Activated T-cell treated with anti-CD3 and anti-CD28 coated beads for 1 hour (primary cell): ENCODE measurements around the gene CCR1.

Experiments used
- DNase-seq: peaks from one replicate; pipeline ENCODE4 v3.0.0-alpha.2; 2020; ENCODE audit warnings: low read depth

The CCR1 gene

DNA sequence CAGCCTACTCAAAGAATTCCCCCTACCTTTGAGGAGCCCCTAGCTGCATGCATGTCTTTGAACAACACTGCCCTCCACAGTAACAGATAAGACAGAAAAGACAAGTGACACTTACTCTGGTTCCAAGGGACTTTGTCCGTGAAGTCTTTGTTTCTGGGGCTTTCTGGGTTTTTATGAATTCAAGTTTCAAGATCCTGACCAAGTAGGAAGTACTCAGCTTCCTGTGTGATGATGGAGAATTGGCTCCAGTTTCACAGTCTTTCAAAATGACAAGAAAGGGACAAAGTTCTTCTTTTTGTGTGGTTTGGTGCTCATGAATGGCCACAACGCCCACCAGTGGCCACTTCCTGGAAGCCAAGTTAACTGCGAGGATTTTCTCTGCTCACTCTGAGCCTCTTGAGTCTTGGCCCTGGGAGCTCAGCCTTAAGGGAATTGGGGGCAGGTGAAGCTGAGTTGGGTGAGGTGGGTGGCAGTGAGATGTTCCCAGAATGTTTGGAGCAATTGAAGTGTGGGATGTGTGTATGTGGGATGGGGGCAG is at the start of gene CCR1:
CCR1 (minus strand) TSS at position 147 of the 538 bp plus-strand sequence. CDS start 4,000 bp downstream, outside the sequence.
- DNase-seq, result no peak

DNA sequence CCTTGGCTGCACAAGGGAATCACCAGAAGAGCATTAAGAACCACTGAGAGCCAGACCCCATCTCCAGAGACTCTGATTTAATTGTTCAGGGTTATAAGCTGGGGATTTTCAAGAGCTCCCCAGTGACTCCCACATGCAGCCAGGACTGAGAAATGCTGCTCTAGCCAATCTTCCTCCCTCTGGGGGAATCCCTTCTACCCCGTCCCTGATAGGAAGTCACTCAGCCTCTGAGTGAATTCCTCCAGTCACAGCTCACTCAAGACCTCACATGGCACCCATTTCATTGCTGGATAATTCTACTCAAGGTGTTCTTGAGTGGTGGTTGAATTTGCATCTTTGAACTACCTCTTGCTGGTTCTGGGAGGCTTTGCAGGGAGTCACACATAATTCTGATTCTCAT is 44.9 kb upstream of the CCR1 start:
- no peak for DNase-seq

DNA sequence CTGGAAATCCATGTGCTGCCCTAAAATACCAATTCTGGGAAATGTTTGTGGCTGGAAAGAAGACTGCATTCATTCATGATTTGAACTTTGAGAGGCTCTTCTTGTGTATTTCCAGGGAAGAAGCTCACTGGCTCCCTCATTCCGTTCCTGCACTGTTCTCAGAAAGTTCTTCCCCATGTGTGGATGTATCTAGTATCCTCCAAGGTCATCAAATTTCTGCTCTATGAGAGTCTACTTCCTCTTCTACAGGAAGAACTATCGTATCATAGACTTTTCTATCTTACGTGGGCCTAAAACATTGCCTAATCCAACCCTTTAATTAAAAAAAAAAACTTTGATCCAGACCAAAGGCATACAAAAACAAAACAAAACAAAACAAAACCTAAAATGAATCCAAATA is 37.0 kb upstream of the CCR1 start:
- DNase-seq, result no peak

DNA sequence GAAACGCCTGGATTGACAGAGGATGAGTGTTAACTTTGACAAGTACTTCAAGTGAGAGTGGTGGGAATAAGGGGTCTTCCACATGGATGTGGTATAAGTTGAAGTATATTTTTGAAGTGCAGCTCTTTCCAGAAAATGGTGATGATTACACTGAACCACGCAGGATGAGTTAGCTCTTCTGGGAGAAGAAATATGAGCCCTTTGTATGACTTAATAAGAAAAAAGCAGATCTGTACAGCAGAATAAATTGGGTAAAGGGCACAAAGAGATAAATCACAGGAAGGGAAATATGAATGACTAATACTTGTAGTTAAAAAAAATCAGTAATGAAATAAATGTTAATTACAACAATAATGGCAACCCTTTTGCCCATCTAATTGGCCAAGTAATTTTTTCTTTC is 35.4 kb upstream of the CCR1 start:
- DNase-seq, result no peak

DNA sequence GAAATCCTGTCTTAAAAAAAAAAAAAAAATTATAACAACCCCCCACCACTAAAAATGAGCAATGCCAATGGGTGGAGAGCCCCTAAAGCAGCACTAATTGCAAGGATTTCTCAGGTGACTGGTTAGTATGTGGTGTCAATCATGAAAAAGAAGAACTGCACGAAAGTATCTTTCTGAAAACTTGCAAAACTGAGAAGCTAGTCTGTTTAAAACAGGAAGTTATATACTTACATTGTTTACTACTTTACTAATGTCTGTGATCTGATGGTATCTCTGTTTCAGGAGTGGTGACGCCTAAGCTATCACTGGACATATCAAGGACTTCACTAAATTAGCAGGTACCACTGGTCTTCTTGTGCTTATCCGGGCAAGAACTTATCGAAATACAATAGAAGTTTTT is 34.0 kb upstream of the CCR1 start, which contains the start of gene CCR3:
CCR3 (plus strand) TSS at position 341 of the 400 bp plus-strand sequence. CDS start 22,699 bp downstream, outside the sequence.
- DNase-seq, result no peak

DNA sequence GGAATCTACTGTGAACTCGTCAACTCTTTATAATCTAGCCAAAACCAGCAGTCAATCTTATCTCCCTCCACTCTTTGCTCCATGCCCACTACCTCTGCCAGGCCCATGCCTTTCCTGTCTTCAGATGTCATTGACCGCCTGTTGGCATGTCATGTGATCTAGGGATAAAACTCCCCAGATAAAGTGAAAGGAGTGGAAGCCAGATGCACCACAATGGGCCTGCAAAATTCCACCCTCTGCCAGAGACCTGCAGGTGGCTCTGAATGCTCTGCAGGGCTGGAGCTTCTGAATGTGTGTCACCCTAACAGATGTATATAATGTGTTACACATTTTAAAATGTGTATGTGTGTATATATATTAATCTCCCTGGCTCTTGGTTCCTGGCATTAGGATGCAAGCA is 31.8 kb upstream of the CCR1 start:
- DNase-seq, result no peak

DNA sequence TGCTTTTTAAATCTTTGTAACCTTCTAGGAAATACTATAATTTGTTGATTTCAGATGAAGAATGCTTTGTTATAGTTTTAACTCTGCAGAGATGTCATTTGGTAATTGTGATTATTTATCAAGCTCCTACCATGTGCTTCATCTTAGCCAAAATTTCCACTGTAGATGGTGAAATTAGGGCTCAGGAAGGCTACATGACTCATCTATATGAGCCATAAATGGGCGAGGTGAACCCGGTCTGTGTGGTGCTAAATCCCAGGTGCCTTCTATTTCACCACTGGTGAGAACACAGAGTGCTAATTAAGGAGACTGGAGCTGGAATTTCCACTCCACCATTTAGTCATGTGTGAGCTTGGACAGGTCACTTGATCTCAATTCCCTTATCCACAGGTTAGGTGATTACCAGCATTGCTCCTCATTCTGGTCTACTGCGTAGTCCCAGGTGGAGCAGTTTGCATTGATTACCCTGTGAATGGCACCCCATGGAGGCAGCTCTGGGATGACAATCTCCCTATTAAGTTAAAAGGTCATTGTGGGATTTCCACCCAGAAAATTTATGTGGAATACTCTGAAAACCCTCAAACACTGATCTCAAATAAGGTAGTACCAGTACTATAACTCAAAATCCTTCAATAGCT is 31.3 kb upstream of the CCR1 start:
- no peak for DNase-seq

DNA sequence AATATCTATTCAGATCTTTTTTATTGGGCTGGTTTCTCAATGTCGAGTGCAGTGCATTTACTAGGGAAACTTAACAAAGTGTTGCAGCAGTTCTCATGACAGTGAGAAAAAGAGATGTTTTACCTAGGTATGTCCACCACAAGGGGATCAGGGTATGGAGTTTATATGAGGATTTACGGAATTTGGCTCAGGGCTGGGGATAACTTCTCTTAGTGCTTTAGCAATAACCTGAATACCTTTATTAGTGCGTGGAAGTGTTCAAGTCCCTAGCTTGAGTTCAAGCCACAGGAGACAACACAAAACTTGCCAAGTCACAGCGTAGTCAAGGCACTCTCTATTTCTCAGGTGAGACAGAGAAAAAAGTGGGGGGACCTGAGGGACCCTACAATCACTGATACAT is 30.3 kb upstream of the CCR1 start:
- DNase-seq, result no peak

DNA sequence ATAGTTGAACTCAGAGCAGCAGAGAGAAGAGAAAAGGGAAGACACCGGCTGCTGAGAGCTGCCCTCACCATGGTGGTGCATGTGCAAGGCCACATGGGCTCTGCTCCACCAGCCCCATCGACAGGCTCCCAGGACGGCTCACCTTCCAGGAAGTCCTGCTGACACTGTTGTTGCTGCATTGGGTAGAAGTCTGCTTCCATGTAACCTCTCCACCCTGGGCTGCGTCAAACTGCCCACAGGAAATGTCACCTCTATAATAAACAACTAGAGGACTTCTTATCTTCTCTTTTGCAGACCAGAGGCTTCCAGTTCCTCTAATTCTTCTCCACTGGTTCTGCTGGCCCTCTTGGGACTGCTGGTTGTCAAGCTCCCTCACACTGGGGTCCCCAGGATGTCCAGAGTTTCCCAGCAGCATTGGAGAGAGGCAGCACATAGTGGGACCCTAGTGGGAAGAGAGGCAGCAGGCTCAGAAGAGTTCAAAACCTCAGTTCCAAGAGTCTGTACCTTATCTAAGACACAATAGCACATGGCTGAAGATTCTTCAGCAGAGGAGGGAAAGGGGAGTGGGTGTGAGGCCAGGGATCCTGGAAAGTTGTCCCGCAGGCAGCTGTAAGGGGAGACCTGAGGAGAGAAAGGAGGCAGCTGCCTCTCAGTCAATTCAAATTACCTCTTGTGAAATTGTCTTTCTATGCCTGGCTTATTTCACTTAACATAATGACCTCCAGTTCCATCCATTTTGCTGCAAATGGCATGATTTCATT is 28.4 kb upstream of the CCR1 start:
- DNase-seq, result no peak

DNA sequence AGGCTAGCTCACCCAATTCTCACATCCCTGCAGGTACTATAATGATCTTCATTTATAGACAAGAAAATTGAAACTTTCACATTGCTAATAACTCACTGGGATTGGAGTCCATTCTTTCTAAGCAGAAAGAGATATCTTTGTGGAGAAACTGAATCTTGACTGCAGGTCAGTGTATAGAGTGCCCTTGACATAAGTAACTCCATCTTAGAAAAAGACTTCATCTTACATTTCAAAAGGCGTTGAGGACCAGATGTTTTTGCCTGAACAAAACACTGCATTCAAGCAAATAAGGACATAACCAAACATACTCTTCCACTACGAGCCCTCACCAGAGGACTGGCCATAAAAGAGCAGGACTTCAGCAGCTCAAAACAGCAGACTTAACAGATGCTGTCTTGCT is 27.3 kb upstream of the CCR1 start:
- DNase-seq, result no peak

DNA sequence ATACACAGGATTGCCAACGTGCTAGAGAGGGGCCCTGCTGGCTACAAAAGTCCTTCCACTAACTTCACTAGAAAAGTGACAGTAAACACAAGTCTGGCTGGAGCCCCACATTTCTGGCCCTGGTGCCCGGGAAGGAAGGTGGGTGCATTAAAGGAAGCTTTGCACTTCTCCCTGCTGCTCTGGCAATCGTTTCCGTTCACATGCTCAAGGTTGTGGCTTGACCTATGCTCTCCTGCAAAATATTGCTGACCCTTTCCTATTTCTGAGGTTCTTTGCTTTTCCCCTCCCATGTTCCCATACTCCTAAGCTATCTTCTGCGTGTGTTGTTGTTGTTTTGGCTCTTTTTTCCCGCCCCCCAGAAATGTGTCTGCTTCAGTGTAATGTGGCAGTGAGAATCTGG is 25.1 kb upstream of the CCR1 start:
- DNase-seq, result no peak

DNA sequence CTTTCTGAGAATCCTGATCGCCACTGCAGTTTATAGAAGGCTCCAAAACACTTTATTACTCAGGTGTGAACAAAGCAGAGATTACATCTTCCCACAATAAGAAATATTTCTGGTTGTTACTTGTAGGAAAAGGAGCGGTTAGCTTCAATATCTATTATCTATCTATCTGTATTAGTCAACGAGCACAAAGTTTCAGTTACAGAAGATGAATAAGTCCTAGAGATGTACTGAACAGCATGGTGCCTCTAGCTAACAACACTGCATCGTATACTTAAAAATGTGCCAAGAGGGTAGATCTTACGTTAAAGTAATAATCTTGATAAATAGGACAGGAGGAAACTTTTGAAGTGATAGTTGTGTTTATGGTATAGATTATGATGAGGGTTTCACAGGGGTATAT is 23.2 kb upstream of the CCR1 start:
- DNase-seq, result no peak

DNA sequence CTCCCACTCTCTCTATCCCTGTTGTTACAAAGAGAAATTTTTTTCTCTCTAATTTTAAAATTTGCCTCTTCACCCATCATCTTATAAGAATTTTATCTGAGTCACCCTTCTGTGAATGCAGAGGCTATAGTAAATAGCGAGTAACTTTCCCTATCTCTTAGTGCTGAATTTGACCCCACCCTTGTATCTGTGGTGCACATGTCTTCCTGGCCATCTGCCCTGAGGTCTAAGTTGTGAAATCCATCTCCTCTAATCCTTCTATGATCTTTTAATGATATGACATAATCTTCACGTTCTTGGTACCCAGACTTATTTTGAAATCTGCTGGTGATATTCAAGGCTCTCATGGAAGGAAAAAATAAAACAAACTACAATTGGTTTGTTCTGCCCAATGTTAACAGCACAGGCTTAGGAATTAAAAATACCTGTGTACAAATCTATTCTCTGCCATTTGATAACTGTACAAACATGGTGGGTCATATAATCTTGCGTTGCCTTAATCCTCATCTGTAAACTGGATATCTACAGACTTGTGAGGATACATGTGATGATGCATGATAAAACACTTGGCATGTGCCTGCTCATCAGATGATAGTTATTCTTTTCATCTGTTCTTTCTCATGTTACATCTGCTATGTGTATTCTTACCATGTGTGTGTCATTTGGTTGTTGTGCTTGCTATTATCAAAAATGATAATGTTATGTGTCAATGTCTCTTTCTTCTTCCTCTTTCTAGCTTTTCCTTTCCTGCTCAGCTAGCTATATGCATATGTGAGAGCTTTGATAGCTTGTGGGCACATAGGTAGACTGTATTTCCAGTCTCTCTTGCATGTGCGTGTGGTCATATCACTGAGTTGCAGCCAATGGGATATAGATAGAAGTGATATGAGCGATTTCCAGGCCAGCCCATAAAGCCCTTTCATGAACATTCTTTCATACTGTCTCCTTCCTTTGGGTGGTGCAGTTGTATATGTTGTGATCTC is 20.4 kb upstream of the CCR1 start:
- DNase-seq, result no peak

DNA sequence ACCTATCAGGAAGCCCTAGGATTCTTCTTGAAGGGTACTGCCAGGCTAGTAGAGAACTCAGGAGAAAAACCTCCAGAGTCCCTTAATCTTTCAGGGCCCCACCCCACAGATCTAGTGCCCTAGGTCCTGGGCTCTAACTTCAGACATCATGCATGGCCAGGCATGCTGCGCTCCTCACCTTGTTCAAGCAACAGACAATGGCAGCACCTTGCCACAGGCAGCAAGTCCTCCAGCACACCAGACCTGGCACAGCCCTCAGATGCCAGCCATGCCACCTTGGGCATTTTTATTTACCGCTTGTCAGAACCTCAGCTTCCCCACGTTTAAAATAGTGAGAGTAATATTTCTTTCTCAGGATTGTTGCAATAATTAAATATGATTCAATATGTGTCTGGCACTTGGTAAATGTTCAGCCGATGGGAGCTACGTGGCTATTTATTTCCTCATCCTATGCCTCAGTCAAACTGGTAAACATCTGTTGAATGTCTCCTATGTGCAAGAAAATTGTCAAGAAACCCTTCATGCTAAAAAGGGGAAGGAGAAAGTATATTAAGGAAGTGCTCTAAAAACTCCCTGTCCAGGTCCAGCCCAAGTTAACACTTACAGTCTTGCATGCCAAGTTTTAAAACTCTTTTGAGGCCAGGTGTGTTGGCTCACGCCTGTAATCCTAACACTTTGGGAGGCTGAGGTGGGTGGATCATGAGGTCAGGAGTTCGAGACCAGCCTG is 14.5 kb upstream of the CCR1 start:
- DNase-seq, result no peak

DNA sequence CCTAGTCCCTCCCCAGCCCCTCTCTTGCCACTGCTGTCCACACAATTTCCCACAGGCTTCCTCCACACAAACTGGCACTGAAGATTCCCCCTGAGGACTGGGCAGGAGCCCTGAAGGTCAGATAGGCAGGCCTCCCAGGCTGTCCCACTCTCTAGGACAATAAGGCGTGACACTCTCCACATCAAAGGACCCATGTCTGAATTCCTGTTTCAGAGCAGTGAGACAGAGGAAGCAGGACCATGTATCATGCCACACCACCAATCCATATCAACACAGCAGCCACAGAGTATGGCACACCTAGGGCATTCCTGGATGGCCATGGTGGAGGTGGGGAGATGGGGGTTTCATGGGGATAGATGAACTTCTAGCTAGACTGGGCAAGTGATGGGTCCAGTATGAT is 13.8 kb upstream of the CCR1 start:
- no peak for DNase-seq

DNA sequence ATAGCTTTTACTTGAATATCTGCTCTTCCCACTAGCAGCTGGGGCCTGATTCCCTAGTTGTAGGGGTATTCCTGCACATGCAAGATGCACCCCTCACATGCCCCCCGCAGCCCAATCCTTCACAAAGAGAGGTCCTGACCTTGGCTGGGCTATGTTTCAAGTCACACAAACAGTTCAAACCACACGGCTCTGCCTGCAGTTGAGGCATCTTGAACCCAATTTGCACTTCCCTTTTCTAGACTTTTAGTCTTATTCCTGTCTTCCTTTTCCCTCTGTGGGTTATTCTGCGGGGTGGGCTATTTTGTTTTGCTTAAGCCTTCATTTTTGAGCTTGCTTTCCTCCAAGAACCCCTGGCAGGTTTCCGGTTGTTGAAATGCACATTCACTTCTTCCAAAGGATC is 13.3 kb upstream of the CCR1 start:
- DNase-seq, result no peak

DNA sequence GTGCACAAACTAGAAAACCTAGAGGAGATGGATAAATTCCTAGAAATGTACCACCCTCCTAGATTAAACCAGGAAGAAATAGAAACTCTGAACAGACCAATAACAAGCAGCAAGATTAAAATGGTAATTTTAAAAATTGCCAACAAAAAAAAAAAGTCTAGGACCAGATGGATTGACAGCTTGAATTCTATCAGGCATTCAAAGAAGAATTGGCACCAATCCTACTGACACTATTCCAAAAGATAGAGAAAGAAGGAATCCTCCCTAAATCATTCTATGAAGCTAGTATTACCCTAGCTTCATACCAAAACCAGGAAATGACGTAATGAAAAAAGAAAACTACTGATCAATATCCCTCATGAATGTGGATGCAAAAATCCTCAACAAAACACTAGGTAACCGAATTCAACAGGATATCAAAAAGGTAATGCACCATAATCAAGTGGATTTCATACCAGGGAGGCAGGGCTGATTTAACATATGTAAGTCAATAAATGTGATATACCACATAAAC is 10.1 kb upstream of the CCR1 start:
- no peak for DNase-seq

DNA sequence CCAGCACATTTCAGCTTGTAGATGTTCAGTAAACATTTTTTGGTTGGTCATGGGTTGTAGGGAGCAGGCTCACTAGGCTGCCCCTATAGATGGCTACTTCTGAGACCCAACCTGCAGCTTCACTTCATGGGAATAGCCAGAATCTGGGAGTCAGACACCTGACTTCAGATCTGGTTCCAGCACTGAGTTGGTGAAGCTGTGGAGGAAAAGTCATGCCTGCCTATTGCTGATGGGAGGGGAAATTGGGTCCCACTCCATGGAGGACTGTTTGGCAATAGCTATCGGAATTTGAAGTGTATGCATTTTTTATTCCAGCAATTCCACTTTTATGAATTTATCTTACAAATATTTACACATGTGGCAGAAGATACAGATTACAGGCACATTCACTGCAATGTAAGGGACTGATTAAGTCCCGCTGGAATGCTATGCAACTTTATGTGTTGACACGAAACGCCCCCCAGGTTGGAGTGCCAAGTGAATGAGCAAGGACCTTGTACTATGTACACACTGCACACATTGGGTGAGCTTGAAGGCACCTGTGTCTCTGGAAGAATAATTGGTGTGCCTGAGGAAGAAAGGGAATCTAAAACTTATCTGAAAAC is 7.8 kb upstream of the CCR1 start:
- no peak for DNase-seq

DNA sequence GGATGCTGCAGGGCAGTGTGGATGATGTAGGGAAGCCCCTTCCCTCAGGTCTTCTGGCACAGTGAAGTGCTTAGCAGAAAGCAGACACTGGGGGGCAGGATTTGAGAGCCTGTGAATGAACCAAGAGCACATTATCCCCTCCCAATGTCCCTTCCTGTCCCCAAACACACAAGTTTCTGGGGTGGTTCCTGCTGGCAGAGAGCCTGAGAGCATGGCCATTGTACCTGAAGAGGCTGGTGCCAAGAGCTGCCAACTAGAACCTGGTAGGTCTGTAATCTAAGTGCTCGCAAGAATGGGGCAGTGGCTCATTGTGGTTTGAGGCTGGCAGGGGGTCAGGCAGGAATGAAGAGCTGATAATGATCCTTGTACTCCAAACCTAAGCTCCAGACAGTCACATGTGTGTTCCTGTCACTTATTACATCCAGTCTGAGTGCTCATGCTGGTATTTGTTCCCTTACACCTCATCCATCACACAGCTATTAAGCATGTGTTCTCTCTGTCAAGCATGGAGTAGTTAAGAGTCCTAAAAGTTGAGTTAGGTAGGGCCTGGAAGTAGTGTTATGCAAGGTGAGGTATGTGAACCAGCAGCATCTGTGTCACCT is 6.7 kb upstream of the CCR1 start:
- no peak for DNase-seq

DNA sequence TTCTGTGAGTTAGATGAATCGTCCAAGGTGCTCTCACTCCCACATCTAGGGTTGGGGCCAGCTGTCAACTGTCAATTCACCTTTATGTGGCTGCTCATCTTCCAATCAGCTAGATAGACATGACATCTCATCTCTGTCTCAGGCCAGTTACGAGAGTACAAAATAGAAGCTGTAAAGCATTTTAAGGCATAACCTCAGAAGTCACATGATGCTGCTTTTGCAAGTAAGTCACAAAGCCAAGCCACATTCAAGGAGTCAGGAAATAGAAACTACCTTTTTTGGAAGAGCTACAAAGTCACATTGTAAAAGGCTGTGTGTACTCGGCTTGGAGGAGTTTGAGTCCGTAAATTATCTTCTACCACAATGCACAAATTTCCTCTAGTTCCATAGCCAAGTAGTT is 5.1 kb upstream of the CCR1 start:
- DNase-seq, result no peak

DNA sequence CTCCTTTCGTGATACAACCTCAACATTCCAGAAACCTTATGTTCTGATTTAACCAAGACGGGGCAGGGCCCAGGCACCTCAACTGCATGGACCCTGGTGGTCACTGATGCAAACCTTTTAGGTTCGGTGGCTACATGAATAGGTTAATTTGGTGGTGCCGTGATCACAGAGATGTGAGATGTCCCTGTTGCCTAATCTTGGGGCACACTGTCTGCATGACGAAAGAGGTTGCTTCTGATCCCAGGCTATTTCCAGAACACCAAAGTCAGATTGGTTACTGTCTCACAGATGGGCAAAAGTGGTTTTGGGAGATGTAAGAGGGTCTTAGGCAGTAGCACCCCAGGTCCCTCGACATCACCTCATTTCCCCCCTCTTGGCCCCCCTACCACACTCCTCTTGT is 4.0 kb upstream of the CCR1 start:
- no peak for DNase-seq
